Thymus (tissue), 11 donors: ENCODE measurements around the gene GLRA1. TPM values are rescaled to one million over a fixed set of nuclear protein-coding genes. Genes with fewer than 3 reads are reported as not detected.
"Not testable (repeated sequence)": the region's sequence is repeated elsewhere in the genome, so short reads cannot be mapped to it uniquely, and the experiment has no call there.

Experiments
- DNase-seq, 9 donors: peaks; one replicate each; pipeline ENCODE4 v3.0.0-alpha.2; 2013; ENCODE audit warnings: low spot score in 9 of 9, low read depth in 6 of 9, missing footprints in 1 of 9
- H3K27ac ChIP-seq, 2 donors: one replicate each; pipeline ENCODE4 v1.5.1; 2013; ENCODE audit warnings: control low read depth in 1 of 2, low read depth in 1 of 2, low read length in 1 of 2, mild to moderate bottlenecking in 1 of 2, moderate library complexity in 1 of 2
- H3K27me3 ChIP-seq, 2 donors: one replicate each; pipeline ENCODE4 v1.5.1; 2013; ENCODE audit warnings: low read length in 1 of 2; ENCODE audit not compliant: control insufficient read depth in 2 of 2, insufficient read depth in 1 of 2
- H3K36me3 ChIP-seq, 2 donors: one replicate each; pipeline ENCODE4 v1.5.1; 2013; ENCODE audit warnings: low read length in 1 of 2, mild to moderate bottlenecking in 1 of 2, moderate library complexity in 1 of 2; ENCODE audit not compliant: control insufficient read depth in 2 of 2, insufficient read depth in 2 of 2
- H3K4me1 ChIP-seq, 2 donors: one replicate each; pipeline ENCODE4 v1.5.1; 2013; ENCODE audit warnings: low read length in 2 of 2; ENCODE audit not compliant: control insufficient read depth in 2 of 2, insufficient read depth in 2 of 2
- H3K4me3 ChIP-seq, 2 donors: one replicate each; pipeline ENCODE4 v1.5.1; 2013; ENCODE audit warnings: low read length in 2 of 2, control low read depth in 1 of 2, mild to moderate bottlenecking in 1 of 2
- H3K9me3 ChIP-seq, 2 donors: one replicate each; pipeline ENCODE4 v1.5.1; 2013; ENCODE audit warnings: low read length in 1 of 2, mild to moderate bottlenecking in 1 of 2; ENCODE audit not compliant: control insufficient read depth in 2 of 2, insufficient read depth in 1 of 2
- WGBS: extraction: QIAGEN DNeasy Blood & Tissue Kit; methylation state at CpG from one replicate; pipeline ENCODE4 v1.1.7; 2013; 5-methylcytosine and 5-hydroxymethylcytosine counted together
- polyA plus RNA-seq: library from polyadenylated mRNA; stranded (reverse); fragments of 200-250 nt; gene quantifications from one replicate; pipeline ENCODE4 v1.2.3, GENCODE V29; 2013
- total RNA-seq: library from RNA; stranded (reverse); fragments of 120-200 nt; gene quantifications from one replicate; pipeline ENCODE4 v1.2.4, GENCODE V29; 2013
- donor health status: healthy.

Gene GLRA1
- total and polyA plus RNA-seq, 2 donors = not detected

GRCh38 chr5:151862811-151863472 lies 61.7 kb downstream of the GLRA1 start:
- no peak for DNase-seq
- WGBS = 93% methylated on average over 2 of the region's 2 CpGs
- no peaks in the 10 kb centered on the region for H3K4me1 ChIP-seq
- no peak overlapping the region for H3K27ac ChIP-seq
- no peaks in the 10 kb centered on the region for H3K27me3 ChIP-seq
- H3K4me3 ChIP-seq = no peak overlapping the region
- no peaks in the 10 kb centered on the region for H3K9me3 ChIP-seq
- H3K36me3 ChIP-seq = no peaks in the 10 kb centered on the region

GRCh38 chr5:151860867-151861266 lies 63.8 kb downstream of the GLRA1 start:
- not testable (repeated sequence) for H3K4me1 ChIP-seq, DNase-seq
- WGBS = 96% methylated on average over 3 of the region's 4 CpGs

GRCh38 chr5:151856861-151857260 lies 67.8 kb downstream of the GLRA1 start:
- Histone ChIP-seq H3K4me3 (no peak overlapping the region), H3K9me3 (no peaks in the 10 kb centered on the region), H3K36me3 (no peaks in the 10 kb centered on the region), H3K27me3 (no peaks in the 10 kb centered on the region), H3K4me1 (no peaks in the 10 kb centered on the region), H3K27ac (no peak overlapping the region)
- no peak for DNase-seq
- WGBS = 93% methylated on average over 5 of the region's 5 CpGs

More at GRCh38 chr5:151860867-151861266, 63.8 kb downstream of the GLRA1 start:
- not testable (repeated sequence) for H3K36me3 ChIP-seq, H3K9me3 ChIP-seq, H3K4me3 ChIP-seq, H3K27ac ChIP-seq, H3K27me3 ChIP-seq

GRCh38 chr5:151855701-151856100 lies 69.0 kb downstream of the GLRA1 start:
- no peak for DNase-seq
- WGBS = 92% methylated on average over 4 of the region's 4 CpGs
- no peak overlapping the region for H3K27ac ChIP-seq
- H3K4me1 ChIP-seq = no peaks in the 10 kb centered on the region
- H3K27me3 ChIP-seq = no peaks in the 10 kb centered on the region
- no peaks in the 10 kb centered on the region for H3K9me3 ChIP-seq
- H3K4me3 ChIP-seq = no peak overlapping the region
- H3K36me3 ChIP-seq = no peaks in the 10 kb centered on the region

GRCh38 chr5:151847871-151848270 lies 76.8 kb downstream of the GLRA1 start:
- Histone ChIP-seq H3K9me3 (no peaks in the 10 kb centered on the region), H3K4me1 (no peaks in the 10 kb centered on the region), H3K27ac (no peak overlapping the region), H3K36me3 (no peaks in the 10 kb centered on the region), H3K27me3 (no peaks in the 10 kb centered on the region), H3K4me3 (no peak overlapping the region)
- DNase-seq = no peak
- WGBS = 95% methylated on average over 1 of the region's 1 CpG

GRCh38 chr5:151846765-151847164 lies 77.9 kb downstream of the GLRA1 start:
- Histone ChIP-seq H3K9me3 (no peaks in the 10 kb centered on the region), H3K27me3 (no peaks in the 10 kb centered on the region), H3K4me1 (no peaks in the 10 kb centered on the region), H3K36me3 (no peaks in the 10 kb centered on the region), H3K4me3 (no peak overlapping the region), H3K27ac (no peak overlapping the region)
- no peak for DNase-seq

DNA sequence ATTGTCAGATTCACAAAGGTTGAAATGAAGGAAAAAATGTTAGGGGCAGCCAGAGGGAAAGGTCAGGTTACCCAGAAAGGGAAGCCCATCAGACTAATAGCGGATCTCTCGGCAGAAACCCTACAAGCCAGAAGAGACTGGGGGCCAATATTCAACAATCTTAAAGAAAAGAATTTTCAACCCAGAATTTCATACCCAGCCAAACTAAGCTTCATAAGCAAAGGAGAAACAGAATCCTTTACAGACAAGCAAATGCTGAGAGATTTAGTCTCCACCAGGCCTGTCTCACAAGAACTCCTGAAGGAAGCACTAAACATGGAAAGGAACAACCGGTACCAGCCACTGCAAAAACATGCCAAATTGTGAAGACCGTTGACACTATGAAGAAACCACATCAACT lies 91.8 kb downstream of the GLRA1 start:
- not testable (repeated sequence) for DNase-seq, H3K27ac ChIP-seq, H3K4me3 ChIP-seq, H3K27me3 ChIP-seq, H3K4me1 ChIP-seq, H3K36me3 ChIP-seq
- 96% methylated on average over 4 of the region's 4 CpGs for WGBS
- peaks cover 0 to 13% of the 10 kb centered on the region in 2 donors for H3K9me3 ChIP-seq

GRCh38 chr5:151829370-151829769 lies 95.3 kb downstream of the GLRA1 start:
- 98% methylated on average over 1 of the region's 1 CpG for WGBS
- no peaks in the 10 kb centered on the region for H3K4me1 ChIP-seq
- H3K27ac ChIP-seq = no peak overlapping the region
- no peaks in the 10 kb centered on the region for H3K36me3 ChIP-seq
- peaks cover 0 to 13% of the 10 kb centered on the region in 2 donors for H3K9me3 ChIP-seq
- no peaks in the 10 kb centered on the region for H3K27me3 ChIP-seq
- H3K4me3 ChIP-seq = no peak overlapping the region
- DNase-seq = no peak

GRCh38 chr5:151825445-151825844 lies 99.2 kb downstream of the GLRA1 start:
- Histone ChIP-seq H3K9me3 (no peaks in the 10 kb centered on the region), H3K27ac (no peak overlapping the region), H3K4me1 (no peaks in the 10 kb centered on the region), H3K27me3 (no peaks in the 10 kb centered on the region), H3K4me3 (no peak overlapping the region), H3K36me3 (no peaks in the 10 kb centered on the region)
- 63% methylated on average over 1 of the region's 1 CpG for WGBS
- peak in 7 of 9 donors; percentile 7 to 39 (median 11) for DNase-seq
